Astrocyte of the spinal cord (primary cell): ENCODE results near the gene IFI27.

Source experiments
- DNase-seq: peaks from one replicate; pipeline ENCODE4 v3.0.0; 2011; ENCODE audit warnings: low read depth, low spot score
- H3K4me3 ChIP-seq: 2 replicates; pipeline ENCODE4 v1.5.1; 2011; ENCODE audit warnings: low read depth, mild to moderate bottlenecking, low read length, moderate library complexity
- CTCF ChIP-seq: IDR thresholded peaks from 2 replicates; pipeline ENCODE4 v1.5.1; 2012; ENCODE audit warnings: low read depth, mild to moderate bottlenecking, low read length, inconsistent platforms
- in situ Hi-C: cut with HindIII; loops from 2 replicates; pipeline ENCODE4 v1.10.0; 2017; ENCODE audit warnings: low sequenced_read_pairs

Gene IFI27

GRCh38 chr14:94164685-94165431 is 54.3 kb downstream of the IFI27 start:
- no peak overlapping the region for H3K4me3 ChIP-seq
- no peak for DNase-seq
- no peak for TF ChIP-seq CTCF
- in situ Hi-C loops, result no loop called here

GRCh38 chr14:94165744-94166143 is 55.2 kb downstream of the IFI27 start:
- TF ChIP-seq CTCF, result no peak
- DNase-seq, result no peak
- in situ Hi-C loops, result no loop called here
- H3K4me3 ChIP-seq, result no peak overlapping the region
